ENCODE results near the gene MYBPHL. TPM values are rescaled to one million over a fixed set of nuclear protein-coding genes. Genes with fewer than 3 reads are reported as not detected.

Gene MYBPHL
- total RNA-seq, 1 experiment from 2014 or later: not detected

- no peak for TF ChIP-seq EZH2 (IDR thresholded peaks at IDR 0.05; ENCODE audit: low read length, unreplicated experiment)
- TF ChIP-seq CTCF (conservative IDR thresholded peaks at IDR 0.05; ENCODE audit: low read depth, low read length): no peak
- no peak for TF ChIP-seq EZH2phosphoT487 (IDR thresholded peaks at IDR 0.05; ENCODE audit: borderline replicate concordance, low read length)
- Histone ChIP-seq H3K4me2 (ENCODE audit: low read length) (peak overlapping the region; percentile 83), H3K9me3 (ENCODE audit: low read length) (no peaks in the 10 kb centered on the region), H3K27ac (ENCODE audit: low read length) (no peak overlapping the region), H3K4me3 (ENCODE audit: low read length) (peak overlapping the region; percentile 58), H3K9ac (ENCODE audit: low read length) (no peak overlapping the region), H3K27me3 (ENCODE audit: low read length) (no peaks in the 10 kb centered on the region), H3K36me3 (ENCODE audit: low read depth, low read length) (no peaks in the 10 kb centered on the region), H3K4me1 (ENCODE audit: insufficient read depth, low read length) (peaks cover 8% of the 10 kb centered on the region; the same call in 1 of the 2 replicates), H3K9me2 (replicated peaks; ENCODE audit: low read length) (no peaks in the 10 kb centered on the region), H2AFZ (ENCODE audit: low read length) (peak overlapping the region; percentile 35; the same call in 1 of the 2 replicates), H4K20me1 (ENCODE audit: low read length) (no peaks in the 10 kb centered on the region), H3K79me2 (ENCODE audit: low read length) (no peaks in the 10 kb centered on the region), H3F3A (ENCODE audit: low read length, unreplicated experiment) (no peaks in the 10 kb centered on the region)
- ATAC-seq (peak; percentile 49), DNase-seq (no peak)
- POLR2A ChIA-PET (ENCODE audit: unreplicated experiment): no interaction called here
- BruUV-seq (replicated peaks): no TSS peak
- CTCF ChIA-PET: no interaction called here
- intact Hi-C loops (cut with micrococcal nuclease): loop anchor here (1.0 kb wide), 1 partner anchor 9 kb away; no protein-coding TSS in a partner anchor
These were observed 57.0 kb downstream of the MYBPHL start for GRCh38 chr1:109249654-109250401.

- Histone ChIP-seq H3K27ac (ENCODE audit: low read length) (no peak within 1 kb of the TSS), H3K4me2 (ENCODE audit: low read length) (peak within 1 kb of the TSS; percentile 83), H3K9me3 (ENCODE audit: low read length) (no peaks in the 10 kb centered on the region), H3F3A (ENCODE audit: low read length, unreplicated experiment) (no peaks in the 10 kb centered on the region), H3K4me3 (ENCODE audit: low read length) (peak within 1 kb of the TSS; percentile 58), H3K36me3 (ENCODE audit: low read depth, low read length) (no peaks in the 10 kb centered on the region), H2AFZ (ENCODE audit: low read length) (peak within 1 kb of the TSS; percentile 72), H3K9ac (ENCODE audit: low read length) (no peak within 1 kb of the TSS), H3K9me2 (replicated peaks; ENCODE audit: low read length) (no peaks in the 10 kb centered on the region), H3K4me1 (ENCODE audit: insufficient read depth, low read length) (peaks cover 8% of the 10 kb centered on the region; the same call in 1 of the 2 replicates), H4K20me1 (ENCODE audit: low read length) (no peaks in the 10 kb centered on the region), H3K79me2 (ENCODE audit: low read length) (no peaks in the 10 kb centered on the region), H3K27me3 (ENCODE audit: low read length) (no peaks in the 10 kb centered on the region)
- intact Hi-C loops (cut with micrococcal nuclease): loop anchor here (1.0 kb wide), 1 partner anchor 8 kb away; no protein-coding TSS in a partner anchor
- ChIA-PET CTCF (no interaction called here), POLR2A (ENCODE audit: unreplicated experiment) (no interaction called here)
- ATAC-seq (peak; percentile 95), DNase-seq (peak; percentile 77)
- TF ChIP-seq CTCF (conservative IDR thresholded peaks at IDR 0.05; ENCODE audit: low read depth, low read length): no peak
- no peak for TF ChIP-seq EZH2phosphoT487 (IDR thresholded peaks at IDR 0.05; ENCODE audit: borderline replicate concordance, low read length)
- TF ChIP-seq EZH2 (IDR thresholded peaks at IDR 0.05; ENCODE audit: low read length, unreplicated experiment): no peak
- no TSS peak for BruUV-seq (replicated peaks)
These were observed 57.8 kb downstream of the MYBPHL start, which contains the start of gene CELSR2 for GRCh38 chr1:109248797-109249629. TSS of gene CELSR2 (plus strand) at chr1:109249539. CDS start at chr1:109250080, 541 bp downstream.

Data from PC-3 (cell line).